ENCODE results near the gene RPA1. TPM values are rescaled to one million over a fixed set of nuclear protein-coding genes. Genes with fewer than 3 reads are reported as not detected.
A peak's percentile ranks its signal among the peaks of the same experiment; 100 is the strongest.

RPA1 gene
- total and polyA plus RNA-seq, 9 donors = 14.9 to 71.9 (median 47.6) TPM

- H3K4me1 ChIP-seq (ENCODE audit: control insufficient read depth, insufficient read depth, low read length) = peaks cover 47% of the 10 kb centered on the region
- H3K4me3 ChIP-seq (ENCODE audit: low read length) = no peak overlapping the region
- whole genome bisulfite sequencing (ENCODE audit: insufficient coverage) = 64% methylated on average over 14 of the region's 17 CpGs
- H3K9me3 ChIP-seq (replicated peaks; ENCODE audit: control insufficient read depth, low read depth, low read length) = no peaks in the 10 kb centered on the region
- no peak for DNase-seq
- H3K27me3 ChIP-seq (ENCODE audit: control insufficient read depth, insufficient read depth, low read length) = peaks cover 13% of the 10 kb centered on the region
- no peak overlapping the region for H3K27ac ChIP-seq (ENCODE audit: low read length)
- H3K36me3 ChIP-seq (ENCODE audit: control insufficient read depth, insufficient read depth, low read length) = no peaks in the 10 kb centered on the region
Observed at GRCh38 chr17:1934901-1935300, 105.1 kb downstream of the RPA1 start.

- 83% methylated on average over 28 of the region's 28 CpGs for WGBS (ENCODE audit: insufficient coverage)
- H3K9me3 ChIP-seq (replicated peaks; ENCODE audit: control insufficient read depth, low read depth, low read length) = no peaks in the 10 kb centered on the region
- H3K4me3 ChIP-seq (ENCODE audit: low read length) = no peak overlapping the region
Observed at GRCh38 chr17:1936766-1937165, 107.0 kb downstream of the RPA1 start.

GRCh38 chr17:1937461-1937860 is 107.7 kb downstream of the RPA1 start:
- 92% methylated on average over 23 of the region's 25 CpGs for WGBS (ENCODE audit: insufficient coverage)
- Histone ChIP-seq H3K9me3 (replicated peaks; ENCODE audit: control insufficient read depth, low read depth, low read length) (no peaks in the 10 kb centered on the region), H3K27ac (ENCODE audit: low read length) (no peak overlapping the region), H3K27me3 (ENCODE audit: control insufficient read depth, insufficient read depth, low read length) (peaks cover 2% of the 10 kb centered on the region), H3K4me1 (ENCODE audit: control insufficient read depth, insufficient read depth, low read length) (peaks cover 57% of the 10 kb centered on the region), H3K4me3 (ENCODE audit: low read length) (no peak overlapping the region), H3K36me3 (ENCODE audit: control insufficient read depth, insufficient read depth, low read length) (no peaks in the 10 kb centered on the region)
- DNase-seq = no peak

More at GRCh38 chr17:1936766-1937165, 107.0 kb downstream of the RPA1 start:
- H3K27ac ChIP-seq (ENCODE audit: low read length) = no peak overlapping the region
- no peaks in the 10 kb centered on the region for H3K36me3 ChIP-seq (ENCODE audit: control insufficient read depth, insufficient read depth, low read length)
- peaks cover 57% of the 10 kb centered on the region for H3K4me1 ChIP-seq (ENCODE audit: control insufficient read depth, insufficient read depth, low read length)
- peaks cover 5% of the 10 kb centered on the region for H3K27me3 ChIP-seq (ENCODE audit: control insufficient read depth, insufficient read depth, low read length)
- DNase-seq = no peak

GRCh38 chr17:1939981-1940809 is 110.4 kb downstream of the RPA1 start:
- H3K4me3 ChIP-seq (ENCODE audit: low read length) = no peak overlapping the region
- 39% methylated on average over 23 of the region's 27 CpGs for WGBS (ENCODE audit: insufficient coverage)
- H3K27me3 ChIP-seq (ENCODE audit: control insufficient read depth, insufficient read depth, low read length) = no peaks in the 10 kb centered on the region
- peak overlapping the region; percentile 92 for H3K27ac ChIP-seq (ENCODE audit: low read length)
- no peaks in the 10 kb centered on the region for H3K9me3 ChIP-seq (replicated peaks; ENCODE audit: control insufficient read depth, low read depth, low read length)
- peak; percentile 91 for DNase-seq
- no peaks in the 10 kb centered on the region for H3K36me3 ChIP-seq (ENCODE audit: control insufficient read depth, insufficient read depth, low read length)
- H3K4me1 ChIP-seq (ENCODE audit: control insufficient read depth, insufficient read depth, low read length) = peaks cover 44% of the 10 kb centered on the region

- no peak for DNase-seq
Observed at GRCh38 chr17:1940810-1941185, 111.0 kb downstream of the RPA1 start.

GRCh38 chr17:1941272-1942065 is 111.7 kb downstream of the RPA1 start:
- no peak for DNase-seq
- H3K4me1 ChIP-seq (ENCODE audit: control insufficient read depth, insufficient read depth, low read length) = peaks cover 44% of the 10 kb centered on the region
- no peaks in the 10 kb centered on the region for H3K36me3 ChIP-seq (ENCODE audit: control insufficient read depth, insufficient read depth, low read length)
- H3K27me3 ChIP-seq (ENCODE audit: control insufficient read depth, insufficient read depth, low read length) = no peaks in the 10 kb centered on the region
- 46% methylated on average over 17 of the region's 23 CpGs for WGBS (ENCODE audit: insufficient coverage)
- no peak overlapping the region for H3K4me3 ChIP-seq (ENCODE audit: low read length)
- no peaks in the 10 kb centered on the region for H3K9me3 ChIP-seq (replicated peaks; ENCODE audit: control insufficient read depth, low read depth, low read length)
- no peak overlapping the region for H3K27ac ChIP-seq (ENCODE audit: low read length)

More at GRCh38 chr17:1940810-1941185, 111.0 kb downstream of the RPA1 start:
- Histone ChIP-seq H3K36me3 (ENCODE audit: control insufficient read depth, insufficient read depth, low read length) (no peaks in the 10 kb centered on the region), H3K4me1 (ENCODE audit: control insufficient read depth, insufficient read depth, low read length) (peaks cover 44% of the 10 kb centered on the region), H3K27me3 (ENCODE audit: control insufficient read depth, insufficient read depth, low read length) (no peaks in the 10 kb centered on the region), H3K9me3 (replicated peaks; ENCODE audit: control insufficient read depth, low read depth, low read length) (no peaks in the 10 kb centered on the region), H3K27ac (ENCODE audit: low read length) (peak overlapping the region; percentile 92), H3K4me3 (ENCODE audit: low read length) (no peak overlapping the region)
- WGBS (ENCODE audit: insufficient coverage) = 45% methylated on average over 5 of the region's 10 CpGs

- no peaks in the 10 kb centered on the region for H3K27me3 ChIP-seq (ENCODE audit: control insufficient read depth, insufficient read depth, low read length)
- H3K4me1 ChIP-seq (ENCODE audit: control insufficient read depth, insufficient read depth, low read length) = peaks cover 44% of the 10 kb centered on the region
- 60% methylated on average over 2 of the region's 7 CpGs for WGBS (ENCODE audit: insufficient coverage)
- no peak for DNase-seq
- H3K36me3 ChIP-seq (ENCODE audit: control insufficient read depth, insufficient read depth, low read length) = no peaks in the 10 kb centered on the region
- no peak overlapping the region for H3K4me3 ChIP-seq (ENCODE audit: low read length)
- no peaks in the 10 kb centered on the region for H3K9me3 ChIP-seq (replicated peaks; ENCODE audit: control insufficient read depth, low read depth, low read length)
- no peak overlapping the region for H3K27ac ChIP-seq (ENCODE audit: low read length)
Observed at GRCh38 chr17:1942066-1942365, 112.2 kb downstream of the RPA1 start.

GRCh38 chr17:1942666-1943435 is 113.0 kb downstream of the RPA1 start:
- H3K4me1 ChIP-seq (ENCODE audit: control insufficient read depth, insufficient read depth, low read length) = peaks cover 51% of the 10 kb centered on the region

GRCh38 chr17:1943436-1943831 is 113.6 kb downstream of the RPA1 start:
- WGBS (ENCODE audit: insufficient coverage) = 68% methylated on average over 11 of the region's 11 CpGs
- Histone ChIP-seq H3K9me3 (replicated peaks; ENCODE audit: control insufficient read depth, low read depth, low read length) (no peaks in the 10 kb centered on the region), H3K4me3 (ENCODE audit: low read length) (no peak overlapping the region), H3K36me3 (ENCODE audit: control insufficient read depth, insufficient read depth, low read length) (no peaks in the 10 kb centered on the region), H3K4me1 (ENCODE audit: control insufficient read depth, insufficient read depth, low read length) (peaks cover 51% of the 10 kb centered on the region), H3K27me3 (ENCODE audit: control insufficient read depth, insufficient read depth, low read length) (peaks cover 2% of the 10 kb centered on the region), H3K27ac (ENCODE audit: low read length) (no peak overlapping the region)
- peak; percentile 37 for DNase-seq

More at GRCh38 chr17:1942666-1943435, 113.0 kb downstream of the RPA1 start:
- DNase-seq = no peak
- Histone ChIP-seq H3K9me3 (replicated peaks; ENCODE audit: control insufficient read depth, low read depth, low read length) (no peaks in the 10 kb centered on the region), H3K27ac (ENCODE audit: low read length) (no peak overlapping the region), H3K4me3 (ENCODE audit: low read length) (no peak overlapping the region), H3K36me3 (ENCODE audit: control insufficient read depth, insufficient read depth, low read length) (no peaks in the 10 kb centered on the region), H3K27me3 (ENCODE audit: control insufficient read depth, insufficient read depth, low read length) (peaks cover 2% of the 10 kb centered on the region)
- WGBS (ENCODE audit: insufficient coverage) = 83% methylated on average over 19 of the region's 21 CpGs

- 76% methylated on average over 12 of the region's 12 CpGs for WGBS (ENCODE audit: insufficient coverage)
- DNase-seq = no peak
- no peaks in the 10 kb centered on the region for H3K9me3 ChIP-seq (replicated peaks; ENCODE audit: control insufficient read depth, low read depth, low read length)
- H3K4me3 ChIP-seq (ENCODE audit: low read length) = no peak overlapping the region
- no peaks in the 10 kb centered on the region for H3K36me3 ChIP-seq (ENCODE audit: control insufficient read depth, insufficient read depth, low read length)
- H3K27me3 ChIP-seq (ENCODE audit: control insufficient read depth, insufficient read depth, low read length) = peaks cover 2% of the 10 kb centered on the region
- H3K27ac ChIP-seq (ENCODE audit: low read length) = no peak overlapping the region
- H3K4me1 ChIP-seq (ENCODE audit: control insufficient read depth, insufficient read depth, low read length) = peaks cover 37% of the 10 kb centered on the region
Observed at GRCh38 chr17:1945621-1946020, 115.8 kb downstream of the RPA1 start.

All from muscle of leg (tissue), 11 donors.